ENCODE measurements around the gene SEPTIN8. TPM values are rescaled to one million over a fixed set of nuclear protein-coding genes. Genes with fewer than 3 reads are reported as not detected.
"Not testable (repeated sequence)": the region's sequence is repeated elsewhere in the genome, so short reads cannot be mapped to it uniquely, and the experiment has no call there.

Gene SEPTIN8
- total RNA-seq, 1 donor from 2014 or later = 41.2 TPM

- no peak for DNase-seq (ENCODE audit: low spot score)
These were observed 36.0 kb upstream of the SEPTIN8 start, which contains the start of gene SOWAHA for GRCh38 chr5:132812781-132813598. TSS of gene SOWAHA (plus strand) at chr5:132813302. CDS start at chr5:132813622, 320 bp downstream.

GRCh38 chr5:132812123-132812765 lies 35.2 kb upstream of the SEPTIN8 start:
- DNase-seq (ENCODE audit: low spot score) = no peak

DNA sequence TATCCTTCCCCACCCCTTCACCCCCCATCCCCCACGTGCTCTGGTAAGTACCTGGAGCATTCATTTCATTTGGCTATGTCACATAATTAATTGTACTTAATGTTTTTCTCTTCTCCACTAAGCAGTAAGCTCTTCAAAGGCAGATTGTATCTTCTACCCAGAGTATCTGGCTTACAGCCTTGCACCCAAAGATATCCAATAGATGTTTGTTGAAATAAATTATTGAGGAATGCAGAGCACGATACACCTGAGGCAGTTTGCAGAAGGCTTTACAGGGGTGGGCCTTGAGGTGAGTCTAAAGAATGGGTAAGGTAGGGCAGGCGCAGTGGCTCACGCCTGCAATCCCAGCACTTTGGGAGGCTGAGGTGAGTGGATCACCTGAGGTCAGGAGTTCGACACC lies 33.6 kb upstream of the SEPTIN8 start:
- no peak for DNase-seq (ENCODE audit: low spot score)

DNA sequence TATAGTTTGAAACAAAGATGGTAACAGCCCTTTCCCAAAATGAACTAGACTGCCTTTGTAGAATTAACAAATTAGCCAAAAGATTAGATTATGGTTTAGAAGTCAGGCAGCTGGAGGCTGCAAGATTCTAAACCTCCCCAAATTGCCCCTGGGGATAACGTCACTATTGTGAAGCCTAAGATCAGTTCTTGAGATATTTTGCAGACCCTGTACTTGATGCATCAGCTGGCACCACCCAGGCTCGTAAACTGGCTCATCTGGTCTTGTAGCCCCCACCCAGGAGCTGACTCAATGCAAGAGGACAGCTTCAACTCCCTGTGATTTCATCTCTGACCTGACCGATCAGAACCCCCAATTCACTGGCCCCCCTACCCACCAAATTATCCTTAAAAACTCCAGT lies 31.8 kb upstream of the SEPTIN8 start:
- DNase-seq (ENCODE audit: low spot score) = peak; percentile 52

- no peak for DNase-seq (ENCODE audit: low spot score)
These were observed 31.4 kb upstream of the SEPTIN8 start for GRCh38 chr5:132808448-132808847.

DNA sequence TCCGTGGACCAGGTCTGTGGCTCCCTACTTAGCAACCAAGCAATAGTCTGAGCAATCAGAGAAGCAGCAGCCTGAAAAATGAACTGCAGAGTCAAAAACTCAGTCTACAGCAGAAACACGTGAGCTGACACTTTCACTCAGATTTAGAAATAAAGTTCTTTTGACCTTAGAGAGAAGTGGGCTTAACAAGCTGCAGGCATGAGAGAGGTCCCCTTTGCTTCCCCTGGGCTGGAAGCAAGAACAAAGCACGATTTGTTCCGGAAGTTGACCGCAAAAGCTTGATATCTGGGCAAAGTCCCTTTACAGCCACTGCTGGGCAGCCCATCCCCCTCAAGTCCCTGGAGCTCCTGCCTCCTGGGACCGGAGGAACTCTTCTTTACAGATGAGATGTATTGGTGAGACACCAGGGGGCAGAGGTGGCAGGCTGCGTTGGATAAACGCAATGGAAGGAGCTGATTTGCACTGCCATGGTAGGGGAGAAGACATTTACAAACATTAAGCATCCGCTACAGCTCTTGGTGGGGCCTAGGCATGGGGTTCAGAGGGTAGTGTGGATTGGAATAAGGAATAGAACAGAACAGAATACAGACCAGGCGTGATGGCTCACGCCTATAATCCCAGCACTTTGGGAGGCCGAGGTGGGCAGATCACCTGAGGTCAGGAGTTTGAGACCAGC lies 30.3 kb upstream of the SEPTIN8 start:
- no peak for DNase-seq (ENCODE audit: low spot score)

DNA sequence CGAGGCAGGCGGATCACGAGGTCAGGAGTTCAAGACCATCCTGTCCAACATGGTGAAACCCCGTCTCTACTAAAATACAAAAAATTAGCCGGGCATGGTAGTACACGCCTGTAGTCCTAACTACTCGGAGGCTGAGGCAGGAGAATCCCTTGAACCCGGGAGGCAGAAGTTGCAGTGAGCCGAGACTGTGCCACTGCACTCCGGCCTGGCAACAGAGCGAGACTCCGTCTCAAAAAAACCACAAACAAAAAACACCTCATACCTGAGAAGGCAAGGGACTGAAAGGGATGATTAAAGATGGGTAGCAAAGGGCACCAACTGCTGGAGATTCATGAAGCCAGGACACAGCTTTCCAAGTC lies 29.7 kb upstream of the SEPTIN8 start:
- not testable (repeated sequence) for DNase-seq (ENCODE audit: low spot score)

DNA sequence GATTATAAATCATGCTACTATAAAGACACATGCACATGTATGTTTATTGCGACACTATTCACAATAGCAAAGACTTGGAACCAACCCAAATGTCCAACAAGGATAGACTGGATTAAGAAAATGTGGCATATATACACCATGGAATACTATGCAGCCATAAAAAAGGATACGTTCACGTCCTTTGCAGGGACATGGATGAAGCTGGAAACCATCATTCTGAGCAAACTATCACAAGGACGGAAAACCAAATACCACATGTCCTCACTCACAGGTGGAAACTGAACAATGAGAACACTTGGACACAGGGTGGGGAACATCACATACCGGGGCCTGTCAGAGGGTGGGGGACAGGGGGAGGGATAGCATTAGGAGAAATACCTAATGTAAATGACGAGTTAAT lies 28.8 kb upstream of the SEPTIN8 start:
- DNase-seq (ENCODE audit: low spot score) = not testable (repeated sequence)

DNA sequence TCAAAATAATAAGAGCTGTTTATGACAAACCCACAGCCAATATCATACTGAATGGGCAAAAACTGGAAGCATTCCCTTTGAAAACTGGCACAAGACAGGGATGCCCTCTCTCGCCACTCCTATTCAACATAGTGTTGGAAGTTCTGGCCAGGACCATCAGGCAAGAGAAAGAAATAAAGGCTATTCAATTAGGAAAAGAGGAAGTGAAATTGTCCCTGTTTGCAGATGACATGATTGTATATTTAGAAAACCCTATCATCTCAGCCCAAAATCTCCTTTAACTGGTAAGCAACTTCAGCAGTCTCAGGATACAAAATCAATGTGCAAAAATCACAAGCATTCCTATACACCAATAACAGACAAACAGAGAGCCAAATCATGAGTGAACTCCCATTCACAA lies 27.2 kb upstream of the SEPTIN8 start:
- not testable (repeated sequence) for DNase-seq (ENCODE audit: low spot score)

DNA sequence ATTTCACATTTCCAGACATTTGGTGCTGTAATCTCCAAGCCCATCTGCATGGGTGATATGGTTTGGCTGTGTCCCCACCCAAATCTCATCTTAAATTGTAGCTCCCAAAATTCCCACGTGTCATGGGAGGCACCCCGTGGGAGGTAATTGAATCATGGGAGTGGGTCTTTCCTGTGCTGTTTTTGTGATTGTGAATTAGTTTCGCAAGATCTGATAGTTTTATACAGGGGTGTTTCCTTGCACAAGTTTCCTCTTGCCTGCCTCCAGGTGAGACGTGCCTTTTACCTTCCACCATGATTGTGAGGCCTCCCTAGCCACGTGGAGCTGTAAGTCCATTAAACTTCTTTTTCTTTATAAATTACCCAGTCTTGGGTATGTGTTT lies 25.6 kb upstream of the SEPTIN8 start:
- not testable (repeated sequence) for DNase-seq (ENCODE audit: low spot score)

GRCh38 chr5:132802044-132802684 lies 25.1 kb upstream of the SEPTIN8 start:
- DNase-seq (ENCODE audit: low spot score) = no peak

- no peak for DNase-seq (ENCODE audit: low spot score)
These were observed 23.5 kb upstream of the SEPTIN8 start for GRCh38 chr5:132800545-132800944.

GRCh38 chr5:132799392-132799791 lies 22.4 kb upstream of the SEPTIN8 start:
- DNase-seq (ENCODE audit: low spot score) = no peak

GRCh38 chr5:132797651-132798050 lies 20.6 kb upstream of the SEPTIN8 start:
- peak; percentile 67 for DNase-seq (ENCODE audit: low spot score)

DNA sequence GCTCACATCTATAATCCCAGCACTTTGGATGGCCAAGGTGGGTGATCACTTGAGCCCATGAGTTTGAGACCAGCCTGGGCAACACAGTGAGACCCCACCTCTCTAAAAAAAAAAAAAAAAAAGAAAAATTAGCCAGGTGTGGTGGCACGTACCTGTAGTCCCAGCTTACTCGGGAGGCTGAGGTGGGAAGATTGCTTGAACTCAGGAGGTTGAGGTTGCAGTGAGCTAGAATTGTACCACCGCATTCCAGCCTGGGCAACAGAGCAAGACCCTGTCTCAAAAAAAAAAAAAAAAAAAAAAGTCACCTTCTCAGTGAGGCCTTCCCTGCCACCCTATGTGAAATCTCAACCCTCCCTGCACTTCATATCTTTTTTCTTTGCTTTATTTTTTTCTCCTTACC lies 14.0 kb upstream of the SEPTIN8 start:
- no peak for DNase-seq (ENCODE audit: low spot score)

- DNase-seq (ENCODE audit: low spot score) = no peak
These were observed 13.3 kb upstream of the SEPTIN8 start for GRCh38 chr5:132790201-132790865.

DNA sequence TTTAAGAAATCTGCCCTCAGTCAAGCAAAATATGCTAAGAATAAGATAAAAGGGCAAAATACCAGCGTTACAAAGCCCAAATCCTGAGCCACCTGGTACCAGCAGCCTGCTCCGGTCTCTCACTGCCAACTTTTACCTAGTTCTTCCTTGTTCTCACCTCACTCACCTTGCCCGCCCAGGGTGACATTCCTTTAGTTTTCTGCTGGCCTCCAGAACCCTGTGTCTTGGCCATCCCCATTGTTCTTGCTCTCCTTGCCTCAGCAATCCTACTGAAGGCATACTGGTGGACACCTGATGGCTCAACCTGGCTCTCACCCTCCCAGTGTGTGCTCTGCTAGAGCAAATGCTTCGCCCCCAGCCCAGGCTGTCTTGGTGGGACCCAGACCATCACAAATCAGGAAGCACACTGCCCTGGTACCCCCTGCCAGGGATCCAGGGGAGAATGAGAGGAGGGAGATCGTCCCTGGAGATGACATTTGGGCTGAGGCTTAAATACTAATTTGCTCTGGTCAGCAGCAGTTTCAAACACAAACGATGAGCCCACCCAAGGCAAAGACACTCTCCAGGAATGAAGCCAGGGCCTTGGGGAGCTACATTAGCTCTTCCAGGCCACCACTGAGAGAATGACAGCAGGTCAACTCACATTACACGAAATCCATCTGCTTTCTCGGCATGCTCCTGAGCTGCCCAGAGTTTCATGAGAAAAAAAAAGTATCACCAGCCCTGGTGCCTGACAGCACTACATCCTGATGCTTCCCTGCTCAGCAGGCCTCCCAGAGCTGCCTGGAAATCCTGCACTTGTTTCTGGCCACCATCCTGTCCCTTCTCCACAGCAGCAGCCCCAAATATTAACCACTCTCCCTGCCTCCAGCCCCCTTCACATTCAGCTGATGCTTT lies 12.2 kb upstream of the SEPTIN8 start:
- DNase-seq (ENCODE audit: low spot score) = no peak

- no peak for DNase-seq (ENCODE audit: low spot score)
These were observed 11.5 kb upstream of the SEPTIN8 start for GRCh38 chr5:132788508-132788907.

DNA sequence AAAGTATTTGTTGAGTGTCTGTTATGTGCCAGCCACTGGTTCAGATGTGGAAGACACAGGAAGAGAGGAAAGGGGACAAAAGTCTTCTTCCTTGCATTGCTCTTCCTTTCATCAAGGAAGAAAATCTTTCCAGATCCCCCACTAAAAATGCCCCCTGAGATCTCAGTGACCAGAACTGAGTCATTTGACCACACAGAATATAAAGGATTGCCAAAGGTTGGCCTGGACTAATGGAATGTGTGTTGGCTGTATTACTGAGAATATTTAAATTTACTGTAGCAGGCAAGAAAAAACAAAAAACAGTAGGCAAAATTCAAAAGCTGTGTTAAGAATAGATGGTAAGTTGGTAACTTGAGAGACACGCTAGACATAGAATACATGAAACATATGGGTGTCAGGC lies 10.0 kb upstream of the SEPTIN8 start:
- DNase-seq (ENCODE audit: low spot score) = no peak

GRCh38 chr5:132785864-132786263 lies 8.8 kb upstream of the SEPTIN8 start:
- no peak for DNase-seq (ENCODE audit: low spot score)

DNA sequence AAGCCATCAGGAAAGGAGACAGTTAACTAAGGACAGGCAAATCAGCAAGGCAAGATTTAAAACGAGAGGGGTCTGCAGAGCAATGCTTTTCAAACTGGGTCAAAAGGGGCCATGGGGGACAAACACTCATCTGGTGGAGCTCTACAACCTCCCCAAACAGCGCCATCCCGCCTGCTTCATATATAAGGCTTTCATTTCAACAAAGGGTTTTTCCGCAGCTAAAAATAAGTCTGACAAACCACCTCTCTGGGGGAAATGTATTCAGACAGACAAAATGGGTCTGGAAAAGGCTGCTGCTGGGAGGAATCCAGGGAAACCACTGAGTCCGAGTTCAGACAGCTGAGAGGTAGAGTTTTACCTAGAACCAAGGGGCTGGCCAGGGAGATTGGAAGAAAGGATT lies 8.3 kb upstream of the SEPTIN8 start:
- DNase-seq (ENCODE audit: low spot score) = no peak

All from umbilical cord (tissue), 2 donors.